ENCODE results near the gene PRKCZ. TPM values are rescaled to one million over a fixed set of nuclear protein-coding genes. Genes with fewer than 3 reads are reported as not detected.

PRKCZ gene
- total RNA-seq, 4 donors from 2014 or later = 0.49 to 1.9 (median 1.1) TPM; not detected in 1

GRCh38 chr1:2052756-2053155 lies 2.5 kb downstream of the PRKCZ start:
- TF ChIP-seq CTCF (IDR thresholded peaks at IDR 0.05; ENCODE audit: low read depth) = no peak

GRCh38 chr1:2053217-2053616 lies 3.0 kb downstream of the PRKCZ start:
- TF ChIP-seq CTCF (IDR thresholded peaks at IDR 0.05; ENCODE audit: low read depth) = no peak

- no peak for TF ChIP-seq CTCF (IDR thresholded peaks at IDR 0.05; ENCODE audit: low read depth)
Observed at GRCh38 chr1:2053784-2054376, 3.7 kb downstream of the PRKCZ start.

GRCh38 chr1:2054560-2054959 lies 4.3 kb downstream of the PRKCZ start:
- no peak for TF ChIP-seq CTCF (IDR thresholded peaks at IDR 0.05; ENCODE audit: low read depth)

GRCh38 chr1:2055911-2056575 lies 5.8 kb downstream of the PRKCZ start:
- TF ChIP-seq CTCF (IDR thresholded peaks at IDR 0.05; ENCODE audit: low read depth) = no peak

GRCh38 chr1:2056955-2057590 lies 6.9 kb downstream of the PRKCZ start:
- no peak for TF ChIP-seq CTCF (IDR thresholded peaks at IDR 0.05; ENCODE audit: low read depth)

GRCh38 chr1:2059290-2059953 lies 9.2 kb downstream of the PRKCZ start:
- no peak for TF ChIP-seq CTCF (IDR thresholded peaks at IDR 0.05; ENCODE audit: low read depth)

Data from subcutaneous adipose tissue (tissue), 4 donors.